SK-N-SH treated with all-trans-retinoic acid at 6 μM for 48 hours (cell line): ENCODE measurements around the gene BEST3.

Experiments used
- ARNTL ChIP-seq: fragments of 450-650 bp; formaldehyde crosslinking; IDR thresholded peaks from 2 replicates; pipeline ENCODE4 v1.5.0; 2020; ENCODE audit warnings: low read depth, mild to moderate bottlenecking, moderate library complexity, borderline replicate concordance
- BACH2 ChIP-seq: fragments of 250-450 bp; sonication (Bioruptor Pico); IDR thresholded peaks from 2 replicates; pipeline ENCODE4 v1.9.0; 2021; ENCODE audit warnings: mild to moderate bottlenecking, borderline replicate concordance
- CREB5 ChIP-seq: fragments of 250-450 bp; sonication (Bioruptor Pico); IDR thresholded peaks from 2 replicates; pipeline ENCODE4 v1.5.1; 2020; ENCODE audit warnings: low read depth, mild to moderate bottlenecking, moderate library complexity
- ESRRG ChIP-seq: fragments of 250-450 bp; sonication (Bioruptor Pico); IDR thresholded peaks from 2 replicates; pipeline ENCODE4 v1.6.1; 2021; ENCODE audit warnings: mild to moderate bottlenecking
- GLIS3 ChIP-seq: fragments of 250-450 bp; sonication (Bioruptor Pico); IDR thresholded peaks from 2 replicates; pipeline ENCODE4 v1.5.0; 2020; ENCODE audit warnings: mild to moderate bottlenecking, moderate library complexity
- OSR1 ChIP-seq: fragments of 250-450 bp; sonication (Bioruptor Pico); IDR thresholded peaks from 2 replicates; pipeline ENCODE4 v1.8.0; 2022; ENCODE audit warnings: moderate library complexity, mild to moderate bottlenecking, inconsistent platforms
- PATZ1 ChIP-seq: fragments of 250-450 bp; sonication (Bioruptor Pico); IDR thresholded peaks from 2 replicates; pipeline ENCODE4 v1.8.0; 2020; ENCODE audit warnings: mild to moderate bottlenecking, moderate library complexity, borderline replicate concordance
- SNAI2 ChIP-seq: fragments of 250-450 bp; sonication (Bioruptor Pico); IDR thresholded peaks from 2 replicates; pipeline ENCODE4 v1.5.0; 2020; ENCODE audit warnings: mild to moderate bottlenecking, moderate library complexity
- TOX ChIP-seq: fragments of 250-450 bp; sonication (Bioruptor Pico); IDR thresholded peaks from 2 replicates; pipeline ENCODE4 v1.8.0; 2021; ENCODE audit warnings: mild to moderate bottlenecking, moderate library complexity, borderline replicate concordance
- TSHZ2 ChIP-seq: fragments of 250-450 bp; sonication (Bioruptor Pico); IDR thresholded peaks from 2 replicates; pipeline ENCODE4 v1.5.0; 2020; ENCODE audit warnings: mild to moderate bottlenecking, moderate library complexity
- ZFP30 ChIP-seq: fragments of 450-650 bp; formaldehyde crosslinking; IDR thresholded peaks from 2 replicates; pipeline ENCODE4 v1.5.0; 2022; ENCODE audit warnings: mild to moderate bottlenecking, moderate library complexity
- ZNF70 ChIP-seq: fragments of 450-650 bp; formaldehyde crosslinking; IDR thresholded peaks from 2 replicates; pipeline ENCODE4 v1.5.0; 2020; ENCODE audit warnings: mild to moderate bottlenecking, moderate library complexity
- ZNF8 ChIP-seq: fragments of 450-650 bp; formaldehyde crosslinking; IDR thresholded peaks from 2 replicates; pipeline ENCODE4 v1.5.0; 2020; ENCODE audit warnings: mild to moderate bottlenecking, moderate library complexity

DNA sequence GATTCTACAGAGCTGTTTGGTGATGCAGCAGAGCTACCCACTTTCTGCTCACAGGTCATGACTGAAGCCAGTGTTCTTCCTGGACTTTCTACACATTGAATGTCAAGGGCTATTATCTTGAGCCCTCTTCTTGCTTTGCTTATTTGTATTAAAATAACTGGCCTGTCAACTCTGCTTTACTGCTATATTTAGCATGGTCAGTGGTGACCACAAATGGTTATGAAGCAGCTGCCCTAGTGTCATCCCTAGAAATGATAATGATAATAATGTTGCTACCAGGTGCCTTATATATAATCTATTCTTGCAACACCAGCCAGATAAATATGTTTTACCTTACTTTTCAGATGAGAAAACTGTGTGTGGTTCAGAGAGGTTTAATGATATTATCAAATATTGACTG lies 85.8 kb downstream of the BEST3 start:
- TF ChIP-seq GLIS3 (CRISPR knock-in tag): no peak
- TF ChIP-seq ESRRG: no peak
- no peak for TF ChIP-seq SNAI2
- TF ChIP-seq OSR1 (CRISPR knock-in tag): no peak
- no peak for TF ChIP-seq ARNTL (CRISPR knock-in tag)
- TF ChIP-seq BACH2 (CRISPR knock-in tag): no peak
- TF ChIP-seq ZNF8 (CRISPR knock-in tag): no peak
- no peak for TF ChIP-seq PATZ1 (CRISPR knock-in tag)
- TF ChIP-seq TSHZ2 (CRISPR knock-in tag): no peak
- TF ChIP-seq CREB5: no peak
- no peak for TF ChIP-seq TOX (CRISPR knock-in tag)
- no peak for TF ChIP-seq ZNF70
- TF ChIP-seq ZFP30: no peak
